ENCODE data around the gene CIRBP.

Gene CIRBP

GRCh38 chr19:1281569-1282287, 12.6 kb downstream of the CIRBP start:
- no peak for DNase-seq

- no peak for DNase-seq
These were observed 13.6 kb downstream of the CIRBP start for GRCh38 chr19:1282588-1283206.

- DNase-seq = no peak
These were observed 14.2 kb downstream of the CIRBP start for GRCh38 chr19:1283207-1283916.

GRCh38 chr19:1283917-1284292, 14.8 kb downstream of the CIRBP start:
- DNase-seq = no peak

- DNase-seq = no peak
These were observed 15.3 kb downstream of the CIRBP start for GRCh38 chr19:1284293-1284978.

- no peak for DNase-seq
These were observed 16.0 kb downstream of the CIRBP start for GRCh38 chr19:1284979-1285736.

- no peak for DNase-seq
These were observed 16.7 kb downstream of the CIRBP start, which contains the start of gene EFNA2 for GRCh38 chr19:1285737-1286360. TSS of gene EFNA2 (plus strand) at chr19:1285873. CDS start at chr19:1286169, 296 bp downstream.

GRCh38 chr19:1286487-1287353, 17.6 kb downstream of the CIRBP start:
- no peak for DNase-seq

- no peak for DNase-seq
These were observed 18.5 kb downstream of the CIRBP start for GRCh38 chr19:1287354-1288225.

GRCh38 chr19:1288226-1288612, 19.1 kb downstream of the CIRBP start:
- no peak for DNase-seq

GRCh38 chr19:1288833-1289685, 19.9 kb downstream of the CIRBP start:
- DNase-seq = no peak

- no peak for DNase-seq
These were observed 20.5 kb downstream of the CIRBP start for GRCh38 chr19:1289686-1290025.

GRCh38 chr19:1290196-1290702, 21.1 kb downstream of the CIRBP start:
- DNase-seq = no peak

- no peak for DNase-seq
These were observed 21.8 kb downstream of the CIRBP start for GRCh38 chr19:1290703-1291651.

GRCh38 chr19:1291761-1292418, 22.8 kb downstream of the CIRBP start:
- no peak for DNase-seq

- DNase-seq = no peak
These were observed 23.5 kb downstream of the CIRBP start for GRCh38 chr19:1292419-1293151.

All from DMS79 (cell line).